HuH-7.5 (cell line): Measurements from ENCODE around the gene COL26A1.
"Not testable (repeated sequence)": the region's sequence is repeated elsewhere in the genome, so short reads cannot be mapped to it uniquely, and the experiment has no call there.

ENCODE experiments used
- DNase-seq: peaks from one replicate; pipeline ENCODE4 v3.0.0; 2011; ENCODE audit warnings: low spot score

Gene COL26A1

GRCh38 chr7:101598986-101599771 lies 236.5 kb downstream of the COL26A1 start:
- no peak for DNase-seq

GRCh38 chr7:101599787-101600186 lies 237.1 kb downstream of the COL26A1 start:
- no peak for DNase-seq

- no peak for DNase-seq
These were observed 239.4 kb downstream of the COL26A1 start for GRCh38 chr7:101602082-101602481.

GRCh38 chr7:101602484-101603241 lies 240.0 kb downstream of the COL26A1 start:
- peak; percentile 86 for DNase-seq

GRCh38 chr7:101604331-101604933 lies 241.8 kb downstream of the COL26A1 start:
- DNase-seq, result no peak

GRCh38 chr7:101604934-101605332 lies 242.3 kb downstream of the COL26A1 start:
- not testable (repeated sequence) for DNase-seq

GRCh38 chr7:101605611-101606497 lies 243.2 kb downstream of the COL26A1 start:
- DNase-seq, result no peak

- DNase-seq, result no peak
These were observed 243.8 kb downstream of the COL26A1 start for GRCh38 chr7:101606498-101606923.
